ENCODE data around the gene KIAA1671.

The KIAA1671 gene

GRCh38 chr22:25095869-25096268 is 143.4 kb downstream of the KIAA1671 start:
- Histone ChIP-seq H3K27me3 (ENCODE audit: control insufficient read depth, insufficient read depth, low read length) (no peaks in the 10 kb centered on the region), H3K9me3 (ENCODE audit: control insufficient read depth, insufficient read depth, low read length) (no peaks in the 10 kb centered on the region), H3K27ac (ENCODE audit: low read depth, low read length) (no peak overlapping the region), H3K36me3 (ENCODE audit: control insufficient read depth, insufficient read depth, low read length) (no peaks in the 10 kb centered on the region), H3K4me3 (ENCODE audit: low read depth, low read length) (no peak overlapping the region), H3K4me1 (ENCODE audit: control insufficient read depth, insufficient read depth, low read length) (peaks cover 4% of the 10 kb centered on the region; the same call in 1 of the 2 replicates), H3K9ac (ENCODE audit: low read depth, low read length) (no peak overlapping the region)

- Histone ChIP-seq H3K9me3 (ENCODE audit: control insufficient read depth, insufficient read depth, low read length) (no peaks in the 10 kb centered on the region), H3K9ac (ENCODE audit: low read depth, low read length) (no peak overlapping the region), H3K4me3 (ENCODE audit: low read depth, low read length) (no peak overlapping the region), H3K36me3 (ENCODE audit: control insufficient read depth, insufficient read depth, low read length) (no peaks in the 10 kb centered on the region), H3K27ac (ENCODE audit: low read depth, low read length) (no peak overlapping the region), H3K4me1 (ENCODE audit: control insufficient read depth, insufficient read depth, low read length) (peaks cover 7% of the 10 kb centered on the region; the same call in 1 of the 2 replicates), H3K27me3 (ENCODE audit: control insufficient read depth, insufficient read depth, low read length) (no peaks in the 10 kb centered on the region)
Observed at GRCh38 chr22:25096638-25097405, 144.3 kb downstream of the KIAA1671 start.

GRCh38 chr22:25098445-25099081 is 146.0 kb downstream of the KIAA1671 start:
- Histone ChIP-seq H3K36me3 (ENCODE audit: control insufficient read depth, insufficient read depth, low read length) (no peaks in the 10 kb centered on the region), H3K9me3 (ENCODE audit: control insufficient read depth, insufficient read depth, low read length) (no peaks in the 10 kb centered on the region), H3K27me3 (ENCODE audit: control insufficient read depth, insufficient read depth, low read length) (no peaks in the 10 kb centered on the region), H3K4me1 (ENCODE audit: control insufficient read depth, insufficient read depth, low read length) (peaks cover 7% of the 10 kb centered on the region; the same call in 1 of the 2 replicates), H3K9ac (ENCODE audit: low read depth, low read length) (no peak overlapping the region), H3K27ac (ENCODE audit: low read depth, low read length) (peak overlapping the region; percentile 64), H3K4me3 (ENCODE audit: low read depth, low read length) (no peak overlapping the region)

- H3K36me3 ChIP-seq (ENCODE audit: control insufficient read depth, insufficient read depth, low read length): no peaks in the 10 kb centered on the region
- no peak overlapping the region for H3K4me3 ChIP-seq (ENCODE audit: low read depth, low read length)
- no peak overlapping the region for H3K9ac ChIP-seq (ENCODE audit: low read depth, low read length)
- no peaks in the 10 kb centered on the region for H3K27me3 ChIP-seq (ENCODE audit: control insufficient read depth, insufficient read depth, low read length)
- H3K27ac ChIP-seq (ENCODE audit: low read depth, low read length): peak overlapping the region; percentile 64
- peaks cover 7% of the 10 kb centered on the region; the same call in 1 of the 2 replicates for H3K4me1 ChIP-seq (ENCODE audit: control insufficient read depth, insufficient read depth, low read length)
- H3K9me3 ChIP-seq (ENCODE audit: control insufficient read depth, insufficient read depth, low read length): no peaks in the 10 kb centered on the region
Observed at GRCh38 chr22:25099202-25099601, 146.7 kb downstream of the KIAA1671 start.

GRCh38 chr22:25100402-25100801 is 147.9 kb downstream of the KIAA1671 start:
- Histone ChIP-seq H3K36me3 (ENCODE audit: control insufficient read depth, insufficient read depth, low read length) (no peaks in the 10 kb centered on the region), H3K27ac (ENCODE audit: low read depth, low read length) (peak overlapping the region; percentile 40), H3K4me3 (ENCODE audit: low read depth, low read length) (no peak overlapping the region), H3K9me3 (ENCODE audit: control insufficient read depth, insufficient read depth, low read length) (no peaks in the 10 kb centered on the region), H3K27me3 (ENCODE audit: control insufficient read depth, insufficient read depth, low read length) (no peaks in the 10 kb centered on the region), H3K9ac (ENCODE audit: low read depth, low read length) (no peak overlapping the region), H3K4me1 (ENCODE audit: control insufficient read depth, insufficient read depth, low read length) (peaks cover 7% of the 10 kb centered on the region; the same call in 1 of the 2 replicates)

DNA sequence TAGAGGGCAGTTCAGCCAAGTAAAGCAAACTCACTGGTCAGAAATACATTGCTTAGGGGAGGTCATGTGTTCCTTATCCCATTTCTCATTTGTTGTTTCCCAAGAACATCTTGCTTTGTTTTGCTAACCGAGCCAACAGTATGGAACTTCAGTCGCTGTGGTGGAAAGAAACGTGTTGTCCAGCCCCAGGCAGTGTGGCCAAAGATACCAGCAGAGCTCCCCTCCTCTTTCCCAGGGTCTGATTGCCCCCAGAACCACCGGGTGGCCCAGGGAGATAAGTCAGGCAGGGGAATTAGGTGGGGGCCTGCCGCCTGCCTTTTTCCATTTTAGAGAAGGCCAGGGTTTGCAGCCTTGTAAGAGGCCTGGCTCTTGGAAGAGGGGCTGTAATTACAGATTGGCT is 148.4 kb downstream of the KIAA1671 start:
- Histone ChIP-seq H3K9ac (ENCODE audit: low read depth, low read length) (no peak overlapping the region), H3K9me3 (ENCODE audit: control insufficient read depth, insufficient read depth, low read length) (no peaks in the 10 kb centered on the region), H3K27me3 (ENCODE audit: control insufficient read depth, insufficient read depth, low read length) (no peaks in the 10 kb centered on the region), H3K4me3 (ENCODE audit: low read depth, low read length) (no peak overlapping the region), H3K4me1 (ENCODE audit: control insufficient read depth, insufficient read depth, low read length) (peaks cover 7% of the 10 kb centered on the region; the same call in 1 of the 2 replicates), H3K36me3 (ENCODE audit: control insufficient read depth, insufficient read depth, low read length) (no peaks in the 10 kb centered on the region), H3K27ac (ENCODE audit: low read depth, low read length) (peak overlapping the region; percentile 40)

- no peak overlapping the region for H3K9ac ChIP-seq (ENCODE audit: low read depth, low read length)
- H3K4me1 ChIP-seq (ENCODE audit: control insufficient read depth, insufficient read depth, low read length): peaks cover 7% of the 10 kb centered on the region; the same call in 1 of the 2 replicates
- no peak overlapping the region for H3K4me3 ChIP-seq (ENCODE audit: low read depth, low read length)
- no peaks in the 10 kb centered on the region for H3K36me3 ChIP-seq (ENCODE audit: control insufficient read depth, insufficient read depth, low read length)
- H3K27me3 ChIP-seq (ENCODE audit: control insufficient read depth, insufficient read depth, low read length): no peaks in the 10 kb centered on the region
- H3K27ac ChIP-seq (ENCODE audit: low read depth, low read length): no peak overlapping the region
- H3K9me3 ChIP-seq (ENCODE audit: control insufficient read depth, insufficient read depth, low read length): no peaks in the 10 kb centered on the region
Observed at GRCh38 chr22:25101501-25101900, 149.0 kb downstream of the KIAA1671 start.

- Histone ChIP-seq H3K9me3 (ENCODE audit: control insufficient read depth, insufficient read depth, low read length) (no peaks in the 10 kb centered on the region), H3K4me3 (ENCODE audit: low read depth, low read length) (no peak overlapping the region), H3K36me3 (ENCODE audit: control insufficient read depth, insufficient read depth, low read length) (no peaks in the 10 kb centered on the region), H3K4me1 (ENCODE audit: control insufficient read depth, insufficient read depth, low read length) (peaks cover 7% of the 10 kb centered on the region; the same call in 1 of the 2 replicates), H3K27me3 (ENCODE audit: control insufficient read depth, insufficient read depth, low read length) (no peaks in the 10 kb centered on the region), H3K27ac (ENCODE audit: low read depth, low read length) (no peak overlapping the region), H3K9ac (ENCODE audit: low read depth, low read length) (no peak overlapping the region)
Observed at GRCh38 chr22:25101986-25102385, 149.5 kb downstream of the KIAA1671 start.

- Histone ChIP-seq H3K4me3 (ENCODE audit: low read depth, low read length) (no peak overlapping the region), H3K9me3 (ENCODE audit: control insufficient read depth, insufficient read depth, low read length) (no peaks in the 10 kb centered on the region), H3K36me3 (ENCODE audit: control insufficient read depth, insufficient read depth, low read length) (no peaks in the 10 kb centered on the region), H3K4me1 (ENCODE audit: control insufficient read depth, insufficient read depth, low read length) (peaks cover 7% of the 10 kb centered on the region; the same call in 1 of the 2 replicates), H3K9ac (ENCODE audit: low read depth, low read length) (no peak overlapping the region), H3K27me3 (ENCODE audit: control insufficient read depth, insufficient read depth, low read length) (no peaks in the 10 kb centered on the region), H3K27ac (ENCODE audit: low read depth, low read length) (no peak overlapping the region)
Observed at GRCh38 chr22:25102722-25103121, 150.2 kb downstream of the KIAA1671 start.

GRCh38 chr22:25104367-25104766 is 151.9 kb downstream of the KIAA1671 start:
- no peaks in the 10 kb centered on the region for H3K36me3 ChIP-seq (ENCODE audit: control insufficient read depth, insufficient read depth, low read length)
- H3K9me3 ChIP-seq (ENCODE audit: control insufficient read depth, insufficient read depth, low read length): no peaks in the 10 kb centered on the region
- H3K27me3 ChIP-seq (ENCODE audit: control insufficient read depth, insufficient read depth, low read length): no peaks in the 10 kb centered on the region
- H3K9ac ChIP-seq (ENCODE audit: low read depth, low read length): no peak overlapping the region
- peaks cover 7% of the 10 kb centered on the region; the same call in 1 of the 2 replicates for H3K4me1 ChIP-seq (ENCODE audit: control insufficient read depth, insufficient read depth, low read length)
- no peak overlapping the region for H3K4me3 ChIP-seq (ENCODE audit: low read depth, low read length)
- H3K27ac ChIP-seq (ENCODE audit: low read depth, low read length): no peak overlapping the region

Measured in HUES48 (cell line).